Midbrain (tissue), 1 donor: ENCODE results near the gene TTC34.
"Not testable (repeated sequence)": the region's sequence is repeated elsewhere in the genome, so short reads cannot be mapped to it uniquely, and the experiment has no call there.

Experiments used
- DNase-seq: peaks from one replicate; lab custom pipeline; 2025; lab: John Stamatoyannopoulos, UW

Gene TTC34

GRCh38 chr1:2811533-2811918, 10.0 kb upstream of the TTC34 start:
- DNase-seq: no peak

- no peak for DNase-seq
Measured at GRCh38 chr1:2810899-2811532, 9.5 kb upstream of the TTC34 start.

GRCh38 chr1:2810281-2810680, 8.8 kb upstream of the TTC34 start:
- no peak for DNase-seq

- no peak for DNase-seq
Measured at GRCh38 chr1:2809656-2810055, 8.2 kb upstream of the TTC34 start.

GRCh38 chr1:2808831-2809605, 7.5 kb upstream of the TTC34 start:
- no peak for DNase-seq

- no peak for DNase-seq
Measured at GRCh38 chr1:2808386-2808705, 6.9 kb upstream of the TTC34 start.

GRCh38 chr1:2807678-2808385, 6.3 kb upstream of the TTC34 start:
- no peak for DNase-seq

- no peak for DNase-seq
Measured at GRCh38 chr1:2807036-2807435, 5.5 kb upstream of the TTC34 start.

- DNase-seq: no peak
Measured at GRCh38 chr1:2806591-2806990, 5.1 kb upstream of the TTC34 start.

DNA sequence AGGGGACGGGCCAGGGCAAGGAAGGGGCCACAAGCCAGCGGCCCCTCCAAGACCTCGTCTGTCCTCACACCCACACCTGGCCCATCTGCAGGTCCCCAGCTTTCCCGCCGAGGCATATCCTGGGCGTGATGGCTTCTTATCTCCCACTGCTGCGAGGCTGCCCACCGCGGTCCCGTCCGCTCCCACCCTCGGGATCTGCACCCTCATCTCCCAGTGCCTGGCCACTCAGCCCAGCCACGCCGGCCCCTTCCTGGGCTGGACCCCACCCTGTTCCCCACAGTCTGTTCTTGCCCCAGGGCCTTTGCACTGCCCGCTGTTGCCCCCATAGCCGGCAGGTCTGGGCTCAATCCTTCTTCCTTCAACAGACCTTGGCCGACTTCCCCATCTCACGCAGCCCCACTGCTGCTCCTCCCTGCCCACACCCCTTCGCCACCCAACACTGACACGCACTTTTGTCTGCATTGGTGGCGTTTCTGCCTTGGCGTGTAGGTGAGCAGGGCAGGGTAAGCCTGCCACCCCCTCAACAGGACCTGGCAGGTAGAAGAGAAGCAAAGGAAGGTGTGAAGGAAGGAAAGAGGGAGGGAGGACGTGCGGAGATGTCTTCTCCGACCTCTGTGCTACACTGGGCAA, 4.4 kb upstream of the TTC34 start:
- no peak for DNase-seq

GRCh38 chr1:2804628-2805351, 3.3 kb upstream of the TTC34 start:
- DNase-seq: no peak

- no peak for DNase-seq
Measured at GRCh38 chr1:2803931-2804627, 2.6 kb upstream of the TTC34 start.

- DNase-seq: no peak
Measured at GRCh38 chr1:2803086-2803930, 1.8 kb upstream of the TTC34 start.

- no peak for DNase-seq
Measured at GRCh38 chr1:2802421-2802961, 998 bp upstream of the TTC34 start.

DNA sequence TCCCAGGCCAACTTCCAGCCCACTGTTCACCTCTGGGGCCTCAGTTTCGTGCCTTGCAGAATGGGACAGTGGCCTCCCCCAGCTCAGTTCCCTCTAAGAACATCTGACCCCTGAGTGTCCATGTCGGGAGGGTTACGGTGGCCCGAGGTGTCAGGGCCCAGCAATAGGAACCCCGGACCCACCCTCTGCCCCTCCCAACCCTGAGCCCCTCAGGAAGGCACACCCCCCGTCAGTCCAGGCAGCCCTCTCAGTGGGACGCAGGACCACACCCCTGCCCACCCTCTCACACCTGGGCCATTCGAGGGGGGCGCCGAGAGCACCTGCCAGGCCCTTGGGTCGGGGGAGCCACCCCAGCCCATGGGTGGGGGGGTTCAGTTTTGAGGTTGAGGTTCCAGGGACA, 447 bp downstream of the TTC34 start:
- DNase-seq: no peak

GRCh38 chr1:2800664-2801045, 838 bp downstream of the TTC34 start:
- no peak for DNase-seq

- DNase-seq: no peak
Measured at GRCh38 chr1:2799811-2800663, 1.5 kb downstream of the TTC34 start.

DNA sequence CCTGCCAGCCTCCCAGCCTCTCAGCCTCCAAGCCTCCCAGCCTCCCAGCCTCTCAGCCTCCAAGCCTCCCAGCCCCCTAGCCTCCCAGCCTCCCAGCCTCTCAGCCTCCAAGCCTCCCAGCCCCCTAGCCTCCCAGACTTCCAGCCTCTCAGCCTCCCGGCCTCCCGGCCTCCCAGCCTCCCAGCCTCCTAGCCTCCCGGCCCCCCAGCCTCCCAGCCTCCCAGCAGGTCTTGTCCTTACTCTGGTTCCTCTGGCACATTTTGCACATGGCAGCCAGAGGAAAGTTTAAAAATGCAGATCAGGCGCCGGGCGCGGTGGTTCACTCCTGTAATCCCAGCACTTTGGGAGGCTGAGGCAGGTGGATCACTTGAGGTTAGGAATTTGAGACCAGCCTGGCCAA, 2.5 kb downstream of the TTC34 start:
- DNase-seq: not testable (repeated sequence)

DNA sequence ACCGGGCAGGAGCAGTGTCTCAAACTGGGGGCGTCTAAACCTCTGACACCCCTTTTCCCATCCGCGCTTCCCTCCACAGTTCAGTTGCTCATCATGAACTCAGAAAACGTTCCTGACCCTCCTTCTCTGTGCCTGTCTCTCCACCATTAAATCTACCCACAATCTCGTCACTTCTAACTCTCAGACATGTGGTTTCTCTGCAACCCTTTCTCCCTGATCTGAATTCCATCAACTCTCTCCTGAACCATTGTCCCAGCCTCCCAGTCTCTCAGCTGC, 3.8 kb downstream of the TTC34 start:
- DNase-seq: no peak
